Transverse colon (tissue), 4 donors: ENCODE results near the gene CHAD. TPM values are rescaled to one million over a fixed set of nuclear protein-coding genes. Genes with fewer than 3 reads are reported as not detected.
A peak's percentile ranks its signal among the peaks of the same experiment; 100 is the strongest.

Experiments used
- DNase-seq: peaks from one replicate; pipeline ENCODE4 v3.0.0-alpha.2; 2019
- H3K27ac ChIP-seq, 4 donors: fragments of 200-600 bp; sonication (generic); 2 replicates each; pipeline ENCODE4 v1.5.1; 2016 to 2018; ENCODE audit warnings: inconsistent platforms in 4 of 4
- H3K27me3 ChIP-seq: fragments of 200-600 bp; sonication (generic); 2 replicates; pipeline ENCODE4 v1.5.1; 2017; ENCODE audit warnings: inconsistent platforms
- H3K36me3 ChIP-seq, 4 donors: fragments of 200-600 bp; sonication (generic); 2 replicates each; pipeline ENCODE4 v1.5.1; 2017 to 2019; ENCODE audit warnings: inconsistent platforms in 4 of 4
- H3K4me1 ChIP-seq, 4 donors: fragments of 200-600 bp; sonication (generic); 2 replicates each; pipeline ENCODE4 v1.5.1; 2017 to 2020; ENCODE audit warnings: inconsistent platforms in 4 of 4
- H3K4me3 ChIP-seq, 4 donors: fragments of 200-600 bp; sonication (generic); 1 replicate in 1 of 4; 2 replicates in 3 of 4; pipeline versions ENCODE4 v1.5.1 to v1.6.1; 2017 to 2019; ENCODE audit warnings: inconsistent platforms in 4 of 4
- H3K9me3 ChIP-seq, 2 donors: fragments of 200-600 bp; sonication (generic); 2 replicates each; pipeline ENCODE4 v1.5.1; 2017 to 2019; ENCODE audit warnings: inconsistent platforms in 2 of 2
- CTCF ChIP-seq, 5 experiments: fragments of 200-600 bp in 3 of 5; fragments of 450-650 bp in 2 of 5; sonication (generic) in 3 of 5; IDR thresholded peaks; 1 replicate in 2 of 5; 2 replicates in 3 of 5; pipeline ENCODE4 v1.5.1; 2016 to 2017; ENCODE audit warnings: antibody characterized with exemption in 5 of 5, inconsistent platforms in 3 of 5, mild to moderate bottlenecking in 2 of 5, moderate library complexity in 1 of 5
- EP300 ChIP-seq: sonication (generic); formaldehyde crosslinking; IDR thresholded peaks from one replicate; pipeline ENCODE4 v1.6.1; 2017; ENCODE audit warnings: antibody characterized with exemption, low read depth
- POLR2A ChIP-seq: fragments of 450-650 bp; IDR thresholded peaks from one replicate; pipeline ENCODE4 v1.6.1; 2016; ENCODE audit warnings: antibody characterized with exemption, mild to moderate bottlenecking, moderate library complexity
- POLR2AphosphoS5 ChIP-seq, 3 donors: sonication (generic); formaldehyde crosslinking; IDR thresholded peaks; one replicate each; pipeline ENCODE4 v1.6.1; 2016; ENCODE audit warnings: antibody characterized with exemption in 3 of 3
- WGBS, 2 donors: methylation state at CpG; one replicate each; pipeline ENCODE4 v1.1.5; 2018; ENCODE audit warnings: low coverage in 1 of 2; 5-methylcytosine and 5-hydroxymethylcytosine counted together
- in situ Hi-C, 4 donors: fragments of 200-750 bp; cut with MboI; loops; one replicate each; pipeline versions ENCODE4 v1.15.0 to v1.15.1; 2017; ENCODE audit warnings: low sequenced_read_pairs in 3 of 4, low pct_ligation_motif_present in 1 of 4, low pct_unique_long_range_greater_than_20kb in 1 of 4
- intact Hi-C: fragments of 100-400 bp; cut with DNase I; formaldehyde crosslinking; loops from one replicate; pipeline ENCODE4 v1.15.1; 2023; ENCODE audit warnings: low total_unique reads
- total RNA-seq, 4 donors: library from RNA; depleted of rRNA; stranded (reverse); fragments of >200 nt; gene quantifications; one replicate each; pipeline ENCODE4 v1.1.0, GENCODE V29; 2016

CHAD gene
- total RNA-seq, 4 donors from 2014 or later: 9.6 to 59.8 (median 19.7) TPM

GRCh38 chr17:50445730-50446325, 22.9 kb downstream of the CHAD start:
- no peaks in the 10 kb centered on the region for H3K9me3 ChIP-seq
- no peaks in the 10 kb centered on the region for H3K36me3 ChIP-seq
- H3K27ac ChIP-seq: peak overlapping the region in 3 of 4 donors; percentile 14 to 75 (median 66)
- H3K4me3 ChIP-seq: no peak overlapping the region
- H3K27me3 ChIP-seq: no peaks in the 10 kb centered on the region
- peaks cover 18 to 55% (median 38%) of the 10 kb centered on the region in 4 donors for H3K4me1 ChIP-seq
- intact Hi-C loops: no loop called here
- in situ Hi-C loops: no loop called here
- TF ChIP-seq CTCF (IDR thresholded peaks at IDR 0.05) (no peak), POLR2A (no peak), POLR2AphosphoS5 (IDR thresholded peaks at IDR 0.05) (no peak), EP300 (no peak)
- WGBS, 2 donors: 22 to 39% methylated on average over 1 of the region's 1 CpG
- DNase-seq: no peak

GRCh38 chr17:50444841-50445715, 23.6 kb downstream of the CHAD start:
- no peaks in the 10 kb centered on the region for H3K9me3 ChIP-seq
- H3K4me1 ChIP-seq: peaks cover 16 to 60% (median 41%) of the 10 kb centered on the region in 4 donors
- 84 to 85% methylated on average over 4 to 6 of the region's 6 CpGs for WGBS, 2 donors
- no peak overlapping the region for H3K4me3 ChIP-seq
- no peak overlapping the region for H3K27ac ChIP-seq
- H3K27me3 ChIP-seq: no peaks in the 10 kb centered on the region
- TF ChIP-seq EP300 (no peak), POLR2A (no peak), POLR2AphosphoS5 (IDR thresholded peaks at IDR 0.05) (no peak), CTCF (IDR thresholded peaks at IDR 0.05) (no peak)
- no peak for DNase-seq
- intact Hi-C loops (no loop called here), in situ Hi-C loops (no loop called here)
- no peaks in the 10 kb centered on the region for H3K36me3 ChIP-seq

- 35% methylated on average over 3 of the region's 3 CpGs for WGBS, 2 donors
- peak overlapping the region in 3 of 4 donors; percentile 19 to 55 (median 45) for H3K27ac ChIP-seq
- H3K36me3 ChIP-seq: no peaks in the 10 kb centered on the region
- intact Hi-C loops (no loop called here), in situ Hi-C loops (no loop called here)
- no peak overlapping the region for H3K4me3 ChIP-seq
- H3K4me1 ChIP-seq: peaks cover 15 to 66% (median 45%) of the 10 kb centered on the region in 4 donors
- TF ChIP-seq POLR2AphosphoS5 (IDR thresholded peaks at IDR 0.05): no peak
- TF ChIP-seq EP300: no peak
- TF ChIP-seq POLR2A: no peak
- no peak for TF ChIP-seq CTCF (IDR thresholded peaks at IDR 0.05)
- no peaks in the 10 kb centered on the region for H3K27me3 ChIP-seq
- DNase-seq: peak; percentile 57
- H3K9me3 ChIP-seq: no peaks in the 10 kb centered on the region
Observed at GRCh38 chr17:50443505-50443974, 25.1 kb downstream of the CHAD start.
